Endothelial cell of umbilical vein (primary cell): ENCODE data around the gene VRK2. TPM values are rescaled to one million over a fixed set of nuclear protein-coding genes. Genes with fewer than 3 reads are reported as not detected.
A peak's percentile ranks its signal among the peaks of the same experiment; 100 is the strongest.

Source experiments
- BruUV-seq: library from RNA; stranded (reverse); fragments of 400-500 nt; replicated peaks from 2 replicates; lab custom pipeline; 2021; lab: Mats Ljungman, UMichigan
- CTCF ChIA-PET: fragments of 300-600, 350-600 bp; sonication (Branson Sonifier 250); formaldehyde crosslinking; loops from one replicate; lab custom pipeline; 2021; ENCODE audit warnings: antibody characterized with exemption, inconsistent platforms; lab: Charles Lee
- POLR2A ChIA-PET: fragments of 300-600, 350-600 bp; sonication (Branson Sonifier 250); formaldehyde crosslinking; loops from one replicate; lab custom pipeline; 2021; ENCODE audit warnings: antibody characterized with exemption, inconsistent platforms; lab: Charles Lee
- DNase-seq: peaks from one replicate; pipeline ENCODE4 v3.0.0-alpha.2; 2011; ENCODE audit warnings: low read depth, low spot score
- FAIRE-seq: peaks from 2 replicates; lab custom pipeline; 2011; peaks lifted over from hg19 to GRCh38; lab: Jason Lieb, UNC
- H2AFZ ChIP-seq: 2 replicates; pipeline ENCODE4 v1.6.0; 2012; ENCODE audit warnings: low read depth, low read length, control low read depth, inconsistent platforms
- H3K27ac ChIP-seq: 2 replicates; pipeline ENCODE4 v1.5.1; 2011; ENCODE audit warnings: low read depth, mild to moderate bottlenecking, control low read depth, low read length, moderate library complexity; ENCODE audit not compliant: insufficient read depth
- H3K27me3 ChIP-seq, 2 experiments: 2 replicates each; pipeline versions ENCODE4 v1.6.0 to v1.6.1; 2011; ENCODE audit warnings: low read length in 2 of 2, mixed read lengths in 1 of 2; ENCODE audit not compliant: control insufficient read depth in 2 of 2, insufficient read depth in 2 of 2
- H3K36me3 ChIP-seq, 2 experiments: 2 replicates in 1 of 2; 3 replicates in 1 of 2; pipeline ENCODE4 v1.5.1; 2011; ENCODE audit warnings: low read length in 2 of 2, mild to moderate bottlenecking in 1 of 2, moderate library complexity in 1 of 2; ENCODE audit not compliant: control insufficient read depth in 2 of 2, insufficient read depth in 2 of 2; ENCODE audit errors: extremely low read depth in 1 of 2
- H3K4me1 ChIP-seq: 3 replicates; pipeline ENCODE4 v1.5.1; 2011; ENCODE audit warnings: mild to moderate bottlenecking, low read length; ENCODE audit not compliant: control insufficient read depth, insufficient read depth; ENCODE audit errors: extremely low read depth
- H3K4me2 ChIP-seq: 2 replicates; pipeline ENCODE4 v1.6.1; 2011; ENCODE audit warnings: low read length, control low read depth, mixed read lengths; ENCODE audit not compliant: insufficient read depth
- H3K4me3 ChIP-seq, 3 experiments: fragments of 200-600 bp in 1 of 3; sonication (generic), shearing (Covaris generic) in 1 of 3; replicated peaks in 1 of 3; 2 replicates each; pipeline ENCODE4 v1.5.1; 2011 to 2016; ENCODE audit warnings: control low read depth in 3 of 3, low read length in 3 of 3, mild to moderate bottlenecking in 2 of 3, inconsistent platforms in 1 of 3, low read depth in 1 of 3, moderate library complexity in 1 of 3; ENCODE audit not compliant: insufficient read depth in 1 of 3
- H3K79me2 ChIP-seq: 2 replicates; pipeline ENCODE4 v1.6.0; 2012; ENCODE audit warnings: low read length, inconsistent platforms; ENCODE audit not compliant: control insufficient read depth, insufficient read depth
- H3K9ac ChIP-seq: replicated peaks from 2 replicates; pipeline ENCODE3; 2011; ENCODE audit warnings: low read length, control low read depth; ENCODE audit not compliant: insufficient read depth; ENCODE audit errors: extremely low read depth
- H3K9me1 ChIP-seq: replicated peaks from 3 replicates; pipeline ENCODE4 v1.6.0; 2011; ENCODE audit warnings: mild to moderate bottlenecking, low read length; ENCODE audit not compliant: control insufficient read depth, insufficient read depth; ENCODE audit errors: extremely low read depth
- H3K9me3 ChIP-seq: replicated peaks from 2 replicates; pipeline ENCODE4 v1.5.1; 2012; ENCODE audit warnings: low read length, inconsistent platforms; ENCODE audit not compliant: control insufficient read depth, insufficient read depth
- H4K20me1 ChIP-seq: replicated peaks from 2 replicates; pipeline ENCODE3; 2011; ENCODE audit warnings: mild to moderate bottlenecking, low read length; ENCODE audit not compliant: control insufficient read depth, insufficient read depth; ENCODE audit errors: extremely low read depth
- EZH2 ChIP-seq: IDR thresholded peaks from 2 replicates; pipeline ENCODE4 v1.6.1; 2012; ENCODE audit warnings: borderline replicate concordance, low read depth, mild to moderate bottlenecking, moderate library complexity, low read length, inconsistent platforms; ENCODE audit not compliant: severe bottlenecking
- FOS ChIP-seq: IDR thresholded peaks from 2 replicates; pipeline ENCODE4 v1.6.1; 2011; ENCODE audit warnings: mild to moderate bottlenecking, low read length, moderate library complexity, borderline replicate concordance; ENCODE audit not compliant: insufficient read depth
- GATA2 ChIP-seq: IDR thresholded peaks from 2 replicates; pipeline ENCODE4 v1.7.0; 2011; ENCODE audit warnings: low read depth, mild to moderate bottlenecking, moderate library complexity, mixed read lengths, low read length; ENCODE audit not compliant: insufficient read length, insufficient read depth
- JUN ChIP-seq: IDR thresholded peaks from 2 replicates; pipeline ENCODE4 v1.6.1; 2011; ENCODE audit warnings: borderline replicate concordance, low read depth; ENCODE audit not compliant: insufficient read length, insufficient read depth
- MYC ChIP-seq: IDR thresholded peaks from one replicate; pipeline ENCODE4 v1.6.1; 2011; ENCODE audit warnings: mild to moderate bottlenecking, low read depth, low read length
- dilution Hi-C: fragments of 300-500 bp; cut with MboI; formaldehyde crosslinking; loops from one replicate; pipeline ENCODE4 v1.15.0; 2019; ENCODE audit warnings: low sequenced_read_pairs; ENCODE audit not compliant: extremely low pct_ligation_motif_present
- intact Hi-C: fragments of 100-400 bp; cut with micrococcal nuclease; formaldehyde crosslinking; loops from one replicate; pipeline ENCODE4 v1.10.0; 2022
- polyA plus RNA-seq, 4 experiments: library from polyadenylated mRNA; depleted of rRNA in 3 of 4; stranded (reverse) in 3 of 4; unstranded in 1 of 4; fragments of >200 nt; gene quantifications; 2 replicates each; pipeline versions ENCODE4 v1.2.1 to v1.2.3, GENCODE V29; 2011 to 2012; ENCODE audit warnings: missing spikeins in 1 of 4
- total RNA-seq: library from RNA; stranded (reverse); gene quantifications from 2 replicates; pipeline ENCODE4 v1.2.3, GENCODE V29; 2021
- TF ChIP-seq, protein P1 (sequence below): IDR thresholded peaks from 2 replicates; pipeline ENCODE4 v1.6.1; 2011; ENCODE audit not compliant: insufficient read depth, insufficient read length
- TF ChIP-seq, protein P2 (sequence below), 2 donors: IDR thresholded peaks; 1 replicate in 1 of 2; 2 replicates in 1 of 2; pipeline ENCODE4 v1.5.1; 2011; ENCODE audit warnings: low read length in 2 of 2, mild to moderate bottlenecking in 2 of 2, moderate library complexity in 2 of 2, control low read depth in 1 of 2, inconsistent platforms in 1 of 2, low read depth in 1 of 2; ENCODE audit not compliant: insufficient read depth in 1 of 2; ENCODE audit errors: extremely low read depth in 1 of 2

VRK2 gene
- total and polyA plus RNA-seq, 2 donors (not counting 3 experiments of a cell fraction or from before 2014, with no cell fraction given) = 11.2 to 35.2 TPM

DNA sequence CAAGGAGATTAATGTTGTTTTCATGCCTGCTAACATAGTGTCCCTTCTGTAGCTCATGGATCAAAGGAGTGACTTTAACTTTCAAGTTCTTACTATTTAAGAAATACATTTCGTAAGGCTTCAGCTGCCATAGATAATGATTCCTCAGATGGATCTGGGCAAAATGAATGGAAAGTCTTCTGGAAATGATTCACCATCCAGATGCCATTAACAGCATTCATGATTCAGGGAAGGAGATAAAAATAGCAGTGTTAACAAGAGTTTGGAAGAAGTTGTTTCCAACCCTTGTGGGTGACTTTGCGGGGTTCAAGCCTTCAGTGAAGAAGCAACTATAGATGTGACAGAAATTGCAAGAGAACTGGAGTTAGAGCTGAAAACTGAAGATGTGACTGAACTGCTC is 17.0 kb downstream of the VRK2 start:
- ChIA-PET CTCF (interaction anchor here (0.7 to 2.1 kb wide), 3 partner anchors 11 to 18 kb away, joined by 3 to 6 read pairs (median 5); no protein-coding TSS in a partner anchor), POLR2A (no interaction called here)
- peak; percentile 39 for DNase-seq
- intact Hi-C loops = no loop called here
- Histone ChIP-seq H3K79me2 (peaks cover 25% of the 10 kb centered on the region), H3K27me3 (no peaks in the 10 kb centered on the region), H3K4me1 (peaks cover 6% of the 10 kb centered on the region), H3K27ac (no peak overlapping the region), H2AFZ (no peak overlapping the region), H3K9me1 (no peaks in the 10 kb centered on the region), H4K20me1 (no peaks in the 10 kb centered on the region), H3K9me3 (no peaks in the 10 kb centered on the region), H3K36me3 (peaks cover 0 to 7% of the 10 kb centered on the region in 2 experiments), H3K4me3 (no peak overlapping the region), H3K9ac (no peak overlapping the region), H3K4me2 (no peak overlapping the region)
- no peak for FAIRE-seq
- dilution Hi-C loops = no loop called here
- peak; percentile 39 for TF ChIP-seq FOS
- no peak for TF ChIP-seq GATA2
- TF ChIP-seq, protein P1, sequence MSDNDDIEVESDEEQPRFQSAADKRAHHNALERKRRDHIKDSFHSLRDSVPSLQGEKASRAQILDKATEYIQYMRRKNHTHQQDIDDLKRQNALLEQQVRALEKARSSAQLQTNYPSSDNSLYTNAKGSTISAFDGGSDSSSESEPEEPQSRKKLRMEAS = no peak
- TF ChIP-seq EZH2 = no peak
- no peak for TF ChIP-seq MYC
- TF ChIP-seq, protein P2, sequence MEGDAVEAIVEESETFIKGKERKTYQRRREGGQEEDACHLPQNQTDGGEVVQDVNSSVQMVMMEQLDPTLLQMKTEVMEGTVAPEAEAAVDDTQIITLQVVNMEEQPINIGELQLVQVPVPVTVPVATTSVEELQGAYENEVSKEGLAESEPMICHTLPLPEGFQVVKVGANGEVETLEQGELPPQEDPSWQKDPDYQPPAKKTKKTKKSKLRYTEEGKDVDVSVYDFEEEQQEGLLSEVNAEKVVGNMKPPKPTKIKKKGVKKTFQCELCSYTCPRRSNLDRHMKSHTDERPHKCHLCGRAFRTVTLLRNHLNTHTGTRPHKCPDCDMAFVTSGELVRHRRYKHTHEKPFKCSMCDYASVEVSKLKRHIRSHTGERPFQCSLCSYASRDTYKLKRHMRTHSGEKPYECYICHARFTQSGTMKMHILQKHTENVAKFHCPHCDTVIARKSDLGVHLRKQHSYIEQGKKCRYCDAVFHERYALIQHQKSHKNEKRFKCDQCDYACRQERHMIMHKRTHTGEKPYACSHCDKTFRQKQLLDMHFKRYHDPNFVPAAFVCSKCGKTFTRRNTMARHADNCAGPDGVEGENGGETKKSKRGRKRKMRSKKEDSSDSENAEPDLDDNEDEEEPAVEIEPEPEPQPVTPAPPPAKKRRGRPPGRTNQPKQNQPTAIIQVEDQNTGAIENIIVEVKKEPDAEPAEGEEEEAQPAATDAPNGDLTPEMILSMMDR (IDR thresholded peaks at IDR 0.05; ENCODE audit: extremely low read depth in 1 of 2, insufficient read depth in 1 of 2, low read depth in 1 of 2, low read length in 2 of 2) = no peak
- no peak for TF ChIP-seq JUN
- no TSS peak for BruUV-seq
